Measurements from ENCODE around the gene ZNF771. TPM values are rescaled to one million over a fixed set of nuclear protein-coding genes. Genes with fewer than 3 reads are reported as not detected.

The ZNF771 gene
- total and polyA plus RNA-seq, 12 donors, result 3.8 to 23.2 (median 5.1) TPM

- Histone ChIP-seq H3K27ac (no peak overlapping the region), H3K27me3 (no peaks in the 10 kb centered on the region)
Measured at GRCh38 chr16:30397776-30398660, 9.4 kb upstream of the ZNF771 start.

DNA sequence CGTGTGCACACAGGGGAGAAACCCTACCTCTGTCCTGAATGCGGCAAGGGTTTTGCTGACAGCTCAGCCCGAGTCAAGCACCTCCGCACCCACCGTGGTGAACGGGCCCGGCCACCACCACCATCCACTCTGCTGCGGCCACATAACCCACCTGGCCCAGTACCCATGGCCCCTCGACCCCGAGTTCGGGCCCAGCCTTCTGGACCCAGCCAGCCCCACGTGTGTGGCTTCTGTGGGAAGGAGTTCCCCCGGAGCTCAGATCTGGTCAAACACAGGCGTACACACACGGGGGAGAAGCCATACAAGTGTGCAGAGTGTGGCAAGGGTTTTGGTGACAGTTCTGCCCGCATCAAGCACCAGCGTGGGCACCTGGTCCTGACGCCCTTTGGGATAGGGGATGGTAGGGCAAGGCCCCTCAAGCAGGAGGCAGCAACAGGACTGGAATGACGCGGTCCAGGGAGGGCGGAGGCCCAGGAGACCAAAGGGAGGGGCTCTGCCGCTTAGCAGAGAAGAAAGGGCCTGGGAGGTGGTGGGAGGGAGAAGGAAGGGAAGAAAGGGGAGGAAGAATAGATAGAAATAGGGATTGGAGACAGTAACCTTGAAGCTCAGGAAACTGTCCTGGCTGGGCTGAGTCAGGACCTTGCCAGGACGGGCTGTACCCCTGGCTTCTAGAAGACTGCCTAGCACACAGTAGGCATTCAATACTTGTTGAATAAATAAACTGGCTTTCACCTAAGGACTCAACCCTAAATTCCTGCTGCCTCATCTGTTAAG, 8.6 kb upstream of the ZNF771 start:
- peaks cover 4 to 39% (median 33%) of the 10 kb centered on the region in 9 donors for H3K4me1 ChIP-seq
- no peak overlapping the region for H3K4me3 ChIP-seq
- peak overlapping the region in 7 of 10 donors; percentile 85 to 96 (median 91) for H3K27ac ChIP-seq
- no peaks in the 10 kb centered on the region for H3K27me3 ChIP-seq
- ATAC-seq (no peak), DNase-seq (no peak)
- no peak for TF ChIP-seq CTCF (IDR thresholded peaks at IDR 0.05)
- WGBS, 2 donors, result 82 to 83% methylated on average over 23 of the region's 23 CpGs
- intact Hi-C loops (cut with DNase I), result loop anchor here in 1 of 10 donors (5.0 kb wide), 1 partner anchor 42 kb away; the partner anchor contains the start of gene CD2BP2
- no peaks in the 10 kb centered on the region for H3K9me3 ChIP-seq
- H3K36me3 ChIP-seq, result peaks cover 0 to 19% (median 7%) of the 10 kb centered on the region in 9 donors

More at GRCh38 chr16:30397776-30398660, 9.4 kb upstream of the ZNF771 start:
- peaks cover 4 to 41% (median 33%) of the 10 kb centered on the region in 9 donors for H3K4me1 ChIP-seq
- 94 to 95% methylated on average over 42 of the region's 42 CpGs for WGBS, 2 donors
- no peaks in the 10 kb centered on the region for H3K9me3 ChIP-seq
- ATAC-seq (no peak), DNase-seq (no peak)
- intact Hi-C loops (cut with DNase I), result loop anchor here in 1 of 10 donors (5.0 kb wide), 1 partner anchor 41 kb away; the partner anchor contains the start of gene CD2BP2
- no peak overlapping the region for H3K4me3 ChIP-seq
- no peak for TF ChIP-seq CTCF (IDR thresholded peaks at IDR 0.05)
- H3K36me3 ChIP-seq, result peaks cover 0 to 19% (median 7%) of the 10 kb centered on the region in 9 donors

- DNase-seq (no peak), ATAC-seq (no peak)
- 12 to 13% methylated on average over 12 of the region's 12 CpGs for WGBS, 2 donors
- no peaks in the 10 kb centered on the region for H3K27me3 ChIP-seq
- peak overlapping the region; percentile 50 to 83 (median 70) for H3K4me3 ChIP-seq
- no peaks in the 10 kb centered on the region for H3K9me3 ChIP-seq
- peak overlapping the region; percentile 24 to 96 (median 89) for H3K27ac ChIP-seq
- intact Hi-C loops (cut with DNase I), result loop anchor here in 5 of 10 donors (5.0 to 10.0 kb wide), 5 partner anchors 42 to 325 kb away; partner anchors contain the start of genes TBX6 (in 3 of the 5), YPEL3 (in 3 of the 5), CD2BP2 (in 2 of the 5) and MAPK3 (in 1 of the 5)
- no peak for TF ChIP-seq CTCF (IDR thresholded peaks at IDR 0.05)
- peaks cover 0 to 19% (median 7%) of the 10 kb centered on the region in 9 donors for H3K36me3 ChIP-seq
- H3K4me1 ChIP-seq, result peaks cover 4 to 32% (median 25%) of the 10 kb centered on the region in 9 donors
Measured at GRCh38 chr16:30399435-30400186, 7.8 kb upstream of the ZNF771 start.
